WTC11 (cell line): ENCODE measurements around the gene PPM1D. TPM values are rescaled to one million over a fixed set of nuclear protein-coding genes. Genes with fewer than 3 reads are reported as not detected.

Source experiments
- ATAC-seq: fragments of 200-7000 bp; cut with Tn5 transposase; 2 replicates; pipeline ENCODE4 v1.10.0; 2021; ENCODE audit warnings: mild to moderate bottlenecking, moderate library complexity
- CTCF ChIA-PET: fragments of 300-600 bp; sonication (Branson Sonifier 250); formaldehyde crosslinking; loops from one replicate; lab custom pipeline; 2021; ENCODE audit warnings: antibody characterized with exemption; lab: Charles Lee
- POLR2A ChIA-PET: fragments of 350-600 bp; sonication (Branson Sonifier 250); formaldehyde crosslinking; loops from one replicate; lab custom pipeline; 2021; ENCODE audit warnings: antibody characterized with exemption; lab: Charles Lee
- DNase-seq: peaks from one replicate; pipeline ENCODE4 v3.0.0; 2021; ENCODE audit warnings: low spot score
- H3K27ac Mint-ChIP-seq: 2 replicates; pipeline ENCODE4 v1.8.0; 2021; ENCODE audit warnings: mixed read lengths
- H3K27me3 Mint-ChIP-seq: 2 replicates; pipeline ENCODE4 v1.8.0; 2021; ENCODE audit warnings: low read depth, mild to moderate bottlenecking, moderate library complexity, mixed read lengths
- H3K36me3 Mint-ChIP-seq: 2 replicates; pipeline ENCODE4 v1.8.0; 2021; ENCODE audit warnings: mixed read lengths
- H3K4me1 Mint-ChIP-seq: 2 replicates; pipeline ENCODE4 v1.8.0; 2022; ENCODE audit warnings: mixed read lengths
- H3K4me3 Mint-ChIP-seq: 2 replicates; pipeline ENCODE4 v1.8.0; 2021; ENCODE audit warnings: mild to moderate bottlenecking, moderate library complexity, mixed read lengths
- H3K9me3 Mint-ChIP-seq: 2 replicates; pipeline ENCODE4 v1.8.0; 2021; ENCODE audit warnings: mixed read lengths
- ATF3 ChIP-seq: sonication (generic); formaldehyde crosslinking; conservative IDR thresholded peaks from 2 replicates; pipeline ENCODE4 v1.8.1; 2022; ENCODE audit warnings: mild to moderate bottlenecking, missing genetic modification reagents
- CREM ChIP-seq: sonication (generic); formaldehyde crosslinking; IDR thresholded peaks from 2 replicates; pipeline ENCODE4 v1.8.1; 2022; ENCODE audit warnings: mild to moderate bottlenecking, missing genetic modification reagents, moderate library complexity
- E2F4 ChIP-seq: sonication (generic); formaldehyde crosslinking; IDR thresholded peaks from 2 replicates; pipeline ENCODE4 v1.8.1; 2022; ENCODE audit warnings: low read depth, mild to moderate bottlenecking, moderate library complexity, missing genetic modification reagents, borderline replicate concordance
- EMX1 ChIP-seq: fragments of 250-450 bp; sonication (Bioruptor Pico); IDR thresholded peaks from 2 replicates; pipeline ENCODE4 v1.8.0; 2021; ENCODE audit warnings: mild to moderate bottlenecking
- FOXJ3 ChIP-seq: sonication (generic); formaldehyde crosslinking; IDR thresholded peaks from 2 replicates; pipeline ENCODE4 v1.9.0; 2021; ENCODE audit warnings: missing genetic modification reagents, mild to moderate bottlenecking, borderline replicate concordance
- FOXK1 ChIP-seq: sonication (generic); formaldehyde crosslinking; IDR thresholded peaks from 2 replicates; pipeline ENCODE4 v1.8.0; 2022; ENCODE audit warnings: mild to moderate bottlenecking, moderate library complexity, missing genetic modification reagents
- FOXP4 ChIP-seq: sonication (generic); formaldehyde crosslinking; IDR thresholded peaks from 2 replicates; pipeline ENCODE4 v1.8.0; 2022; ENCODE audit warnings: mild to moderate bottlenecking, missing genetic modification reagents
- GRHL2 ChIP-seq: fragments of 250-450 bp; sonication (Bioruptor Pico); IDR thresholded peaks from 2 replicates; pipeline ENCODE4 v1.8.0; 2022; ENCODE audit warnings: mild to moderate bottlenecking, moderate library complexity; ENCODE audit not compliant: insufficient replicate concordance, severe bottlenecking
- IRF1 ChIP-seq: sonication (generic); formaldehyde crosslinking; IDR thresholded peaks from 2 replicates; pipeline ENCODE4 v1.8.0; 2023; ENCODE audit warnings: missing genetic modification reagents
- KAT7 ChIP-seq: sonication (generic); formaldehyde crosslinking; IDR thresholded peaks from 2 replicates; pipeline ENCODE4 v1.8.1; 2023; ENCODE audit warnings: missing genetic modification reagents, mild to moderate bottlenecking, borderline replicate concordance
- NR3C1 ChIP-seq: sonication (generic); formaldehyde crosslinking; conservative IDR thresholded peaks from 2 replicates; pipeline ENCODE4 v1.8.1; 2023; ENCODE audit warnings: low read depth, mild to moderate bottlenecking, missing genetic modification reagents
- PRRX2 ChIP-seq: fragments of 250-450 bp; sonication (Bioruptor Pico); IDR thresholded peaks from 2 replicates; pipeline ENCODE4 v1.8.0; 2021; ENCODE audit warnings: mild to moderate bottlenecking
- RORB ChIP-seq: fragments of 250-450 bp; sonication (Bioruptor Pico); IDR thresholded peaks from 2 replicates; pipeline ENCODE4 v1.9.0; 2021; ENCODE audit warnings: mild to moderate bottlenecking
- STAT6 ChIP-seq: sonication (generic); formaldehyde crosslinking; conservative IDR thresholded peaks from 2 replicates; pipeline ENCODE4 v1.8.1; 2023; ENCODE audit warnings: mild to moderate bottlenecking, low read depth, missing genetic modification reagents, moderate library complexity
- TCF7 ChIP-seq: sonication (generic); formaldehyde crosslinking; IDR thresholded peaks from 2 replicates; pipeline ENCODE4 v1.8.0; 2022; ENCODE audit warnings: mild to moderate bottlenecking, low read depth, missing genetic modification reagents, moderate library complexity
- USF2 ChIP-seq: sonication (generic); formaldehyde crosslinking; IDR thresholded peaks from 2 replicates; pipeline ENCODE4 v1.8.1; 2023; ENCODE audit warnings: mild to moderate bottlenecking, missing genetic modification reagents, moderate library complexity
- ZBTB43 ChIP-seq: sonication (generic); formaldehyde crosslinking; IDR thresholded peaks from 2 replicates; pipeline ENCODE4 v1.8.1; 2023; ENCODE audit warnings: mild to moderate bottlenecking, missing genetic modification reagents
- ZNF219 ChIP-seq: sonication (generic); formaldehyde crosslinking; IDR thresholded peaks from 2 replicates; pipeline ENCODE4 v1.8.0; 2023; ENCODE audit warnings: missing genetic modification reagents, mild to moderate bottlenecking, borderline replicate concordance
- ZNF281 ChIP-seq: sonication (generic); formaldehyde crosslinking; IDR thresholded peaks from 2 replicates; pipeline ENCODE4 v1.8.0; 2023; ENCODE audit warnings: mild to moderate bottlenecking, missing genetic modification reagents
- ZNF317 ChIP-seq: sonication (generic); formaldehyde crosslinking; IDR thresholded peaks from 2 replicates; pipeline ENCODE4 v1.8.1; 2023; ENCODE audit warnings: low read depth, mild to moderate bottlenecking, moderate library complexity, missing genetic modification reagents, borderline replicate concordance
- ZNF512 ChIP-seq: sonication (generic); formaldehyde crosslinking; IDR thresholded peaks from 2 replicates; pipeline ENCODE4 v1.8.1; 2022; ENCODE audit warnings: missing genetic modification reagents, borderline replicate concordance
- total RNA-seq: library from RNA; stranded (reverse); gene quantifications from 3 replicates; pipeline ENCODE4 v1.2.3, GENCODE V29; 2021

The PPM1D gene
- total RNA-seq, 1 experiment from 2014 or later, result 20.4 TPM

GRCh38 chr17:60594734-60595133 is 5.3 kb upstream of the PPM1D start (continued):
- TF ChIP-seq TCF7 (no peak), ZNF512 (CRISPR knock-in tag) (no peak), USF2 (CRISPR knock-in tag) (no peak), ZBTB43 (CRISPR knock-in tag) (no peak), FOXJ3 (no peak), ZNF281 (CRISPR knock-in tag) (no peak), ZNF317 (CRISPR knock-in tag) (no peak), IRF1 (CRISPR knock-in tag) (no peak)

- no peaks in the 10 kb centered on the region for H3K9me3 Mint-ChIP-seq
- H3K27ac Mint-ChIP-seq, result no peak overlapping the region
- H3K27me3 Mint-ChIP-seq, result no peaks in the 10 kb centered on the region
- ATAC-seq, result no peak
- H3K36me3 Mint-ChIP-seq, result no peaks in the 10 kb centered on the region
- H3K4me3 Mint-ChIP-seq, result no peak overlapping the region
- H3K4me1 Mint-ChIP-seq, result peaks cover 14% of the 10 kb centered on the region
- ChIA-PET CTCF (interaction anchor here (1.2 to 4.0 kb wide), 2 partner anchors 28 to 41 kb away, joined by 3 to 20 read pairs; no protein-coding TSS in a partner anchor), POLR2A (no interaction called here)
- no peak for DNase-seq
- no peak for TF ChIP-seq ATF3 (CRISPR knock-in tag)
- TF ChIP-seq GRHL2, result no peak
- TF ChIP-seq CREM (CRISPR knock-in tag), result no peak
- TF ChIP-seq NR3C1 (CRISPR knock-in tag), result no peak
- no peak for TF ChIP-seq STAT6 (CRISPR knock-in tag)
- no peak for TF ChIP-seq EMX1 (CRISPR knock-in tag)
- TF ChIP-seq FOXJ3, result no peak
- TF ChIP-seq KAT7 (CRISPR knock-in tag), result no peak
- no peak for TF ChIP-seq FOXP4 (CRISPR knock-in tag)
- TF ChIP-seq RORB (CRISPR knock-in tag), result no peak
- no peak for TF ChIP-seq FOXK1 (CRISPR knock-in tag)
- no peak for TF ChIP-seq PRRX2 (CRISPR knock-in tag)
- TF ChIP-seq E2F4 (CRISPR knock-in tag), result no peak
- no peak for TF ChIP-seq ZNF219 (CRISPR knock-in tag)
Measured at GRCh38 chr17:60597297-60597696, 2.7 kb upstream of the PPM1D start.
